ENCODE results near the gene PNMA8B.
"Not testable (repeated sequence)": the region's sequence is repeated elsewhere in the genome, so short reads cannot be mapped to it uniquely, and the experiment has no call there.

PNMA8B gene, protein sequence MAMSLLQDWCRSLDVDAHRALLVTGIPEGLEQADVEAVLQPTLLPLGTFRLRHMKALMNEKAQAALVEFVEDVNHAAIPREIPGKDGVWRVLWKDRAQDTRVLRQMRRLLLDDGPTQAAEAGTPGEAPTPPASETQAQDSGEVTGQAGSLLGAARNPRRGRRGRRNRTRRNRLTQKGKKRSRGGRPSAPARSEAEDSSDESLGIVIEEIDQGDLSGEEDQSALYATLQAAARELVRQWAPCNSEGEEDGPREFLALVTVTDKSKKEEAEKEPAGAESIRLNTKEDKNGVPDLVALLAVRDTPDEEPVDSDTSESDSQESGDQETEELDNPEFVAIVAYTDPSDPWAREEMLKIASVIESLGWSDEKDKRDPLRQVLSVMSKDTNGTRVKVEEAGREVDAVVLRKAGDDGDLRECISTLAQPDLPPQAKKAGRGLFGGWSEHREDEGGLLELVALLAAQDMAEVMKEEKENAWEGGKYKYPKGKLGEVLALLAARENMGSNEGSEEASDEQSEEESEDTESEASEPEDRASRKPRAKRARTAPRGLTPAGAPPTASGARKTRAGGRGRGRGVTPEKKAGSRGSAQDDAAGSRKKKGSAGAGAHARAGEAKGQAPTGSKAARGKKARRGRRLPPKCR

DNA sequence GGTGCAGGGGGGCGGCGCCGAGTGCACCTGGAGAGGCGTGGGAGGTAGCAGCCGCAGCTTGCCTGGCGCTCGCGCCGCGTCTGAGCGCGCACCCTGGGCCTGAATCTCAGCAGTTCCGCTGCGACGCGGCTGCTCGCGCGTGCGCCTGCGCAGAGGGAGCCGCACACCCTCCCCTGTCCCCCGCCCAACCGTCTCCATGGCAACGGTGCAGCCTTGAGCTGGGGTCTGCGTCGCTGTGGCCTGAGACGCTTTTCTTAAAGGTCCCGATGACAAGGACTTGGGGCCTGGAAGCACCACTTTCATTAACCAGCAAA lies at the start of gene PNMA8B:
PNMA8B (minus strand) TSS at position 82 of the 314 bp plus-strand sequence. CDS start 402 bp downstream, outside the sequence.
- DNase-seq (ENCODE audit: low read depth): no peak

DNA sequence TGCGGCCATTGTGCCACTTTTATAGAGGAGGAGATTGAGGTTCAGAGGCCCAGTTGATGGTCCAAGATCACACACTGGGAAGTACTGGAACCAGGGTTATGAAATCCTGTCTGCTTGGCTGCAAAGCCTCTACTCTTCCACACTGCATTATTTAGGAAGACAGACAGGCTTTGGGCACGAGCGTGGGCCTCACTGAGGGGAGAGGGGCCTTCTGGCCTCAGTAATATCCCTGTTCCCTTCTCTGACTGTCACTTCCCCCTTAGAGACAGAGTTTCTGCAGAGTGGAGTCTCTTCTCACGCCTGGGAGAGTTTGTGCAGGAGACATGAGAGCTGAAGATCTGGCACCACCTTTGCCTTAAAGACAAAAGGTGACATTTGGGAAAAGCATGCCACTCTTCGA lies 49.0 kb upstream of the PNMA8B start:
- DNase-seq (ENCODE audit: low read depth): no peak

DNA sequence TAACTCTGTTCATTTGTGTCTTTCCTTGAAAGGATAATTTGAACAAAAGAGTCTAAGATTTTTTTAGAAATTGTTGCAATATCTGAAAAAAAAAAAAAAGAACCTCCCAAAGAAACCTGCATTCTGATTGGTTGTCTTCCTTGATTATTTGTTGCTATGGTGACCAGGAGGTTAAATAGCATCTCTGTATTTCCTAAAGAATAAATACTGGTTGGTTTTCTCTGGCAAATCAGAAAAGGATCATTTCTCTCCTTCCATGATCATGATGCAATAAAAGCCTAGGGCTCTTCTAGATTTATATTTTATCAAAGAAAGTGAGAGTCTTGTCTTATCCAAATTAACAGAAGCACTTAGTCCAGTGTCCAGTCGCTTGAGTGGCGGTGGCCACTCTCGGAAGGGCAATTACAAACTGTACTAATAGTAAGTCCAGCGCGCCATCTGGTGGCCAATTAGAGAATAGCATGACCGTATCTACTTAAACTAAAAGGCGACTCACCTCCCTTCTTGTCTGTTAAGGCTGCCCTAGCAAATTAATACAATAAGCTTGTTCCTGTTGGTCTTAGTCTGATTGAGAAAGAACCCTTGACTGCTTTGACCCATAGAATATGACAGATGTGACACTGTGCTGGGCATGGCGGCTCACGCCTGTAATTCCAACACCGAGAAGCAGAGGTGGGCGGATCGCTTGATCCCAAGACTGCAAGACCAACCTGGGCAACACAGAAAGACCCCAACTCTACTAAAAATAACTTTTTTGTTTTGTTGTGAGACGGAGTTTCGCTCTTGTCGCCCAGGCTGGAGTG lies 47.0 kb upstream of the PNMA8B start:
- DNase-seq (ENCODE audit: low read depth): peak; percentile 62

DNA sequence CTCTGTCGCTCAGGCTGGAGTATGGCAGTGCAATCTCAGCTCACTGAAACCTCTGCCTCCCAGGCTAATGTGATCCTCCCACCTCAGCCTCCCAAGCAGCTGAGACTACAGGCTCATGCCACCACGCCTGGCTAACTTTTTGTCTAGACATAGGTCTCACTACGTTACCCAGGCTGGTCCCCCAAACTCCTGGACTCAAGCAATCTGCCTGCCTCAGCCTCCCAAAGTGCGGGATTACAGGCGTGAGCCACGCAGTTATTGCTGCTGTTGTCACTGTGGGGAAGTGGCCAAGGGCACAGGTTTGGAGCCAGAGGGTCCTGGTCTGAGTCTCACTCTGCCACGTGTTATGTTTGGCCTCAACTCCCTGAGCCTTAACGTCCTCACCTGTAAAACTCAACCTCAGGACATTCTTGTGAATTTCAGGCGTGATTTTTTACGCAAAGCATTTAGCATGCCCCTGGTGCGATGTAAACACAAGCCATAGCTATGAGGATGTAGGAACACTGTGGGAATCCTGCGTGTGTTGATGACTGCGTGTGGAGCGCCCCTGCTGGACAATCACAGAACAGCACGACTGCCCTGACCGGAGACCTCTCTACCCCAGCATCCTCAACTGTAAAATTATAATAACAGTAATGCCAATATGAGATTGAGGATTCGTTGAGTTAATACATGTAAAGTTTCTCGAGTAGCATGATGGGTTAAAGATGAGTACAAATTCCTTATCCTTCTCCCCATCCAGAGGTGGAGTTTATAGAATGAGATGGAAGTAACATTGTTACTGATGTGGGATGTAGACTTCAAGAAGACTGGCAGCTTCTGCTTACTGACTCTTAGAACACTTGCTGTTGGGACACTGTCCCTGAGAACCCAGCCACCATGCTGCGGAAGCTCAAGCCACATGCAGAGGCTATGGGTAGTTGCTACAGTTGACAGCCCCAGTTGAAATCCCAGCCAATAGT lies 41.8 kb upstream of the PNMA8B start:
- DNase-seq (ENCODE audit: low read depth): peak; percentile 55

DNA sequence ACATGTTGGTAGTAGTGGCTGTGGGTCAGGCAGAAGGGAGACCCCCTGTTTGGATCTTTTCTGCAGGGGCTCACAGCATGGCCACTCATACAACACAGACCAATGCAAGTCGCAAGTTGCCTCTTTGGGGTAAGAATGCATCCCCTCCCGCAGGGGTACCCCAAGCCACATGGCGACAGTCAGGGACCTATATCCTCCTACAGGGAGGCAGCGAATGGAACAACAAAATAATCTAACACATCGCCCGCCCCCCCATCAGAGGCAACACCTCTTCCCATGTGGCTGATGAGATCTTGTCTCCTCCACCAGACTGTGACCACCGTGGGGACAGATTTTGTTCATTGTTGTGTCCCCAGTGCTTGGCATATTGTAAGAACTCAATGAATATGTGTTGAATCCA lies 40.7 kb upstream of the PNMA8B start:
- no peak for DNase-seq (ENCODE audit: low read depth)

DNA sequence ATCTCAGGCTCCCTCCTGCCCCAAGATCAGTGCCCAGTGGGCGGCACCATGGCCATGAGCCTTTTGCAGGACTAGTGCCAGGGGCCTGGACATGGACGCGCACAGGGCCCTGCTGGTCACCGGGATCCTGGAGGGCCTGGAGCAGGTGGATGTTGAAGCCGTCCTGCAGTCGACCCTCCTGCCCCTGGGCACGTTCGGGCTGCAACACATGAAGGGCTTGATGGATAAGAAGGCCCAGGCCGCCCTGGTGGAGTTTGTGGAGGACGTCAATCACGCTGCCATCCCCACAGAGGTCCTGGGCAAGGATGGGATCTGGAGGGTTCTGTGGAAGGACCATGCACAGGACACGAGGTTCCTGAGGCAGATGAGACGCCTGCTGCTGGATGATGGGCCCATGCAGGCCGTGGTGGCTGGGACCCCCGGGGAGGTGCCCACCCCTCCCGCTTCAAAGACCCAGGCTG lies 38.0 kb upstream of the PNMA8B start:
- DNase-seq (ENCODE audit: low read depth): no peak

DNA sequence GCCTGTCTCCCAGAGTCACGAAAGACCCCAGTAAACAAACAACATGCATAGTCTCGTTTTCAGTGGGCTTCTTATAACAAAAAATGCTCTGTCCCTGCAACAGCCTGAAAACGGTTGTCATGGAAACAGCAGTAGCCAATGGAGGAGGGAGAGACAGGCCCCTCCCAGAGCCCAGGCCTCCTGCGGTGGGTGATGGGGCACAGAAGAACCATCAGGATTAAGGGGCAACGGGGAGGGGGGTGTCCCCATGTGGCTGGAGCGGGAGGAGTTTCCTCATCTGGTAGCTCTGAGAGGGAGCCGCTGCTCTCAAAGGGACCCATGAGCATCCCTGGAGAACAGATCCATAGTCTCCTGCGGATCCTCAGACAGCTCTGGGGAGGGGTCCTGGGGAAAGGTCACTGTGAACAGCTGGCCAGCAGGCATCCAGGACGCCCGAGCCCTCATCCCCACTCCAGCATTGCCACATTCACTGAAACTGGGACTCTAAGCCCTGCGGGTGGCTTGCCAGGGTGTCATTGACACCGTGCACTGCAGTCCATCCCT lies 37.5 kb upstream of the PNMA8B start:
- no peak for DNase-seq (ENCODE audit: low read depth)

DNA sequence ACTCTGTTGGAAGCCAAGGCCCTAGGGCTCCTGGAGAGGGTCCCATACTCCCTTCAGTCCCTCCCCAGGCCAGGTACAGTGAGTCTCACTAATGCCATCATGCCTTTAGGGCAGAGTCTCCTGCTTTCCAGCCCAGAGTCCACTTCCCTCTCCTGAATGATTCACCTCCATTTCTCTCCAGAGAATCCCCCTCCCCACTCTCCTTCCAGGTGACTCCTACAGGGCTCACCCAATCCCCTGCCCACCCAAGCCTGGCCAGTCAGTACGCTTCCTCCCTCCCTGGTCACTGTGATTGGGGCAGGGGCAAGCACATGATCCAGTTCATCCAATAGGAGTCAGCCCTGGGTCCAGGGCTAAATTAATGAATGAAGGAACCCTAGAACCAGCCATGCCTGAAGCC lies 35.0 kb upstream of the PNMA8B start:
- no peak for DNase-seq (ENCODE audit: low read depth)

DNA sequence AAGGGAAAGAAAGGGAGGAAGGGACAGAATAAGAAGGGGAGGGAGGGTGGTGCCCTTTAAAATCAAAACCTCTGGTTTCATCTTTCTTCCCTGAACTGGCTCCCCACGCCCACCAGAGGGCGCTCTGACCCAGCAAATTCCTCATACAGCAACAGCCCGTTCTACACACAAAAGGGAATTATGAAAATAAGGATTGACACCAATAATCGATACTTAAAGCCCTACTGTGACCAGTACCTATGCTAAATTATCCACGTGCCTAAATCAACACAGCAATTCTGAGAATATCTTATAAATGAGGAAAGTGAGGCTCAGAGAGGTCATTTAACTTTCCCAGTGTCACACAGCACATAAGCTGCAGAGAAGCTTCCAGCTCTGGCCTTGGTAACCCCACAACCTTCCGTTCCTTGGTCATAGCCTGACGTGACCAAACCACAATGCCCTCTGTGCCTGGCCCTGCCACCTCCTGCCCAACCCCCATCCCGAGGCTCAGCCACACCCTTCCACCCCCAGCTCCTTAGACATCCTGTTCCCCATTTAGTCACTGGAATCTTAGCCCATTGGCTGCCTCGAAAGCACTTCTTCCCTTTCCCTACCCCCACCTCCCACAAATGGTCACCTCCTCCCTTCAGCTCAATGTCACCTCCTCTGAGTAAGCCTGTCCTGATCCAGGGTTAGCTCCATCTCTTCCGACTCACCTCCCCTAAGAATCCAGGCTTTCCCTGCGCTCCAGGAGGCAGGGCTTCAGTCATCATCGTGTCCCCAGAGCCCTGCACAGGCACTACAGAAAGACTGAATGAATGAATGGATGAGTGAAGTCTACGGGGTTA lies 34.2 kb upstream of the PNMA8B start:
- DNase-seq (ENCODE audit: low read depth): peak; percentile 55

DNA sequence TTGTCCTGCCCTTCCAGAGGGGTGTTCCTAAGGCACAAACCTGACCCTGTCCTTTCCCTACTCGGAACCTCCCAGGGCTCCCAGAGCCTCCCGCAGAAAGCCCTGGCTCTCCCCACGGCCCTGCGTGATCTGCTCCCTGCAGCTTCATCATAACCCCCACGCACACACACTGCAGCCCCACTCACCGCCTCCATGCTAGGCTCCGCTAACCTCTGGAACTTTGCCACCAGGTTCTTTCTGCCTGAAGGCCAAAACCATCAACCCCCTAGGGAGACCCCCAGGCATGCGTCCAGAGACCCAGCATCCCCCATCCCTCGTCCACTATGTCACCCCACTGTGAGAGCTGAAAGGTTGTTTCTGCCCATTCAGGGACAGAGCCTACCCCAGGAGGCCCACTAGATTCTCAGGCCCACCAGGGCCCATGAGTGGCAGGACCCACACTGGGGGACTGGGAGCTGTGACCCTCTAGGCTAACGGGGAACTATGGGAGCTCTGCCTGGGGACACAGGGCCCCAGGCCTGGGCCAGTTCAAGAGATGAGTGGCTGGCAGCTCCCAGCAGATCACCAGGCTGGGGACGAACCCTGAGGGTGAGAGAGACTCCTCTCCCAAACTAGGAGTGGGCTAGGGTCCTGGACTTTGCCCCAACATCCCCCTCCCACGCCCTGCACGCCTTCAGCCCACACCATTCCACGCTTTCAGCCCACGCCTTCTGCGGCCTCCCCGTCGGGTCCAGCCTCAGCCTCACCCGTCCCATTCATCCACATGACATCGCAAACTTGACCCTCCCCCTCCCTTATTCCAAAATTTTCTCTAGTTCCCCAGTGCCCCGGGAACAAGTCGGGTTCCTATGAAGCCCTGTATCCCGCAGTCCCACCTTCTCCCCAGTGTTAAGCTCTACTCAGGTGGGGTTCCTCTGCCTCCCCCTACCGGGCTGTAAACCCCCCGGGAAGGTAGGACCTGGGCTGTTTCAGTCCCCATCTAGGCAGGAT lies 33.2 kb upstream of the PNMA8B start:
- DNase-seq (ENCODE audit: low read depth): no peak

DNA sequence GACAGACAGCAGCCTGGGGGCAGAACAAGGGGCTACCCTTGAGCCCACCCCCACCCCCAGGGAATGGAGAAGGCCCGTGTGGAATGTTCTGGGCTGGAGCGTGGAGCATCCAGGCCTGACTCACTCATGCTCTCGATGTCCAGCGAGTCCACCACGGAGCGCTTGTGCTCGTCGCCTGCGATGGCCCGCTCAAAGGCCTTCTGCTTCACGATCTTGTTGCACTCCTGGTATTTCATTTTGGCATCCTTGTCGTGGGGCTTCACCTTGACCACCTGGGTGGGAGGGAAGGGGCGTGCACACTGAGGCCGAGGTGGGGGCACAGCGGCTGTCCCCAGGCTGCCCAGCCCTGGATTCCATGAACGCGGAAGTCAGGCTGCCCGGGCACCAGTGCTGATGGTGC lies 31.1 kb upstream of the PNMA8B start:
- DNase-seq (ENCODE audit: low read depth): not testable (repeated sequence)

DNA sequence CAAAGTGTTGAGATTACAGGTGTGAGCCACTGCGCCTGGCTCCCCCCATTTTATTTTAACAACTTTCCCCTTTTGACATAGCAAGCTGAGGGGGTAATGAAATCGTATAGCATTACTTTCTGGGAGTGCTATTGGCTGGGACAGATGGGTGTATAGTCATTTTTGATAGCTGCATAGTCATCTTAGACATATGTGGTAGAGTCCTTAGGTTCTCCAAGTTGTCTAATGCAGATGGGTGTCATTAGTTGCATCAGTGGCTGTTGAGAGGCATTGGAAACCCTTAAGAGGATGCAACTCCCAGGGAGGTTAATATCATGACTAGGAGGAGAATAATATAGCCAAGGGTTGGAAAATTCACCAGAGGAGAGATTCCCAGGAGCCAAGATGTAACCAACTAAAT lies 28.6 kb upstream of the PNMA8B start:
- no peak for DNase-seq (ENCODE audit: low read depth)

DNA sequence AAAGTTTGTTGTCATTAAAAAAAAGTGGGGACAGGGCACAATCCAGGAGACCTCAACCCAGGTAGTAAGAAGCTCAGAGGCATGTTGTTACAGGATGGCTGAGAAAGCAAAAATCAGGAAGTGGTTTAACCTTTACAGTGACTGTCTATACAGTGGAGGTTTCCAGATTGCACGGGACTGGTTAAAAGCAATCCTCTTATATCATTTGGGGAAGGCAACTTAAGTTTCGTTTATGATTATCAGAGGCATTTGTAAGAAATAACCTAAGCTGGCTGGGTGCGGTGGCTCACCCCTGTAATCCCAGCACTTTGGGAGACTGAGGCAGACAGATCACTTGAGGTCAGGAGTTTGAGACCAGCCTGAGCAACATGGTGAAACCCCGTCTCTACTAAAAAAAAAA lies 27.3 kb upstream of the PNMA8B start:
- DNase-seq (ENCODE audit: low read depth): not testable (repeated sequence)

DNA sequence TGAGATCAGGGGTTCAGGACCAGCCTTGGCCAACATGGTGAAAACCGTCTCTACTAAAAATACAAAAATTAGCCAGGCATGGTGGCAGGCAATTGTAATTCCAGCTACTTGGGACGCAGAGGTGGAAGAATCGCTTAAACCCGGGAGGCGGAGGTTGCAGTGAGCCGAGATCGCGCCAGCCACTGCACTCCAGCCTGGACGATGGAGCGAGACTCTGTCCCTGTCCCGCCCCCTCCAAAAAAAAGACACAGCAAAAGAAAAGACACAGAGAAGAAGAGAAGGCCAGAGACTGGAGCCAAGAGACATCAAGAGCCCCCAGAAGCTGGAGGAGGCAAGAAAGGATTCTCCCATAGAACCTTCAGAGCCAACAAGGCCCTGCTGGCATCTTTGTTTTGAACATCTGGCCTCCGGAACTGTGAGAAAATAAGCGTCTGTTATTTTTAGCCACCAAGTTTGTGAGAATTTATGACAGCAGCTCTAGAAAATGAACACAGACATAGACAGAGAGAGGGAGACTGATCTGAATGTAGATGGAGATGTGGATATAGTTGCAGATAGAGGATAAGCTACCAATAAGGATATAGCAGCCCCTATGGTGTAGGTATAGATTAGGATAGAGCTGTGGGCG lies 25.7 kb upstream of the PNMA8B start:
- DNase-seq (ENCODE audit: low read depth): no peak

DNA sequence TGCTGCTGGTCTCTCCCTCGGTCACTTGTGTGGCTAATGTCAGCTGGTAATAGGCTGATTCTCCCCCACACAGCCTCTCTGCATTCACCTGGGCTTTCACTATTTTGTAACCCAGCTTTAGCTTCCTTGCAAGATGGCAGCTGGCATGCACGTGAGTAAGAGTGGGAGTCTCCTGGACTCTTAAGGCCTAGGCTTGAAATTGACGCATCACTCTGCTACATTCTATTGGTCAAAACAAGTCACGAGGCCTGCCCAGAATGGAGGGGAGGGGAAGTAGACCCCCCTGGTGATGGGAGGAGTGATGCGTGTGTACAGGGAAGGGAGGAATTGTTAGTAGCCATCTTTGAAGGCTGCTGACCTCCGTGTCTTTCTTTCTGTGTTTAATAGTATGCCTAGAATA lies 24.9 kb upstream of the PNMA8B start:
- DNase-seq (ENCODE audit: low read depth): no peak

DNA sequence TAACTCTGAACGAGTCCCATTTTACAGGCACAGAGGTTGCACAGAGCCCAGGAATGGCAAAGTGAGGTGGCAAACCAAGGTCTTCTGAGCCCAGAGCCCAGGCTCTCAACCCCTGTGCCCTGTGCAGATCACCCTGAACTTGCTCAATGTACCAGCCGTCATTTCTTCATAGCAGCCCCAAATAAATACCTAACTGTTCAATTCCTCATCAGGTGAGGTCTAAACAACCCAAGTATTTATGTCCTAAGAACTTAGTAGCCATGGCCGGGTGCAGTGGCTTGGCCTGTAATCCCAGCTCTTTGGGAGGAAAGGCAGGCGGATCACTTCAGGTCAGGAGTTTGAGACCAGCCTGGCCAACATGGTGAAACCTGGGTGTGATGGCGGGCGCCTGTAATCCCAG lies 21.8 kb upstream of the PNMA8B start:
- DNase-seq (ENCODE audit: low read depth): no peak

DNA sequence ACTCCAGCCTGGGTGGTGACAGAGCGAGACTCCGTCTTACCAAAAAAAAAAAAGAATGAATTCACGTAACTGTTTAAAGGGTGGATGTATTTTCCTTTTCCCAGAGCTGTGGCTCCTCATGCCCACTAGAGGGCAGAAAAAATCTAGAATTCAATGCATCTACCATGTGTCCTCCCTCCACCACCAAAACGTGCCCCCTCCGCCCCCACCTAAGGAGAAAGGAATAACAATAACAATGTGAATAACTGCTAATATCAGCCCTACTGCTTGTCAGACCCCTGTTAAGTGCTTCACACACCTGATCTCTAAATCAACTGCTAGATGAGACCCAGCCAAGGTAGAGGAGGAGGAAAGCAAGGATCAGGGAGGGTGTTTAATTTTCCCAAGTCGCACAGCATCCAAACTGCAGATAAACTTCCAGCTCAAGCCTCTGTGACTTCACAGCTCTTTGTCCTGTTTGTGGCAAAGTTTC lies 20.2 kb upstream of the PNMA8B start:
- DNase-seq (ENCODE audit: low read depth): no peak

DNA sequence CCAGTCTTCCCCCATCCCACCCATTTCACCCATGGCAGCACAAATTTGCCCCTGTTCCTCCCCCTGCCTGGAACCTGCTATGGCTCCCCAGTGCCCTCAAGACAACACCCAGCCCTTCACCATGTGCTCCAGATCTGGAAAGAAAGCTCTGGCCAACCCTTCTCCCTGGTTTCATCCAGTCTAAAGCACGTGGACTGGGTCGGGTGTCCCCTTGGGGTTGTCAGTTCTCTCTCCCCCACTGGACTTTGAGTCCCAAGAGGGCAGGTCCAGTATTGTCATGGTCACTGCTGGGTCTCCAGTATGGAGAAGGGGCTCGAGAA lies 19.6 kb upstream of the PNMA8B start:
- no peak for DNase-seq (ENCODE audit: low read depth)
